ENCODE results near the gene ZNF710. TPM values are rescaled to one million over a fixed set of nuclear protein-coding genes. Genes with fewer than 3 reads are reported as not detected.
"Not testable (repeated sequence)": the region's sequence is repeated elsewhere in the genome, so short reads cannot be mapped to it uniquely, and the experiment has no call there.

ZNF710 gene
- total RNA-seq, 1 donor from 2014 or later = 24.2 TPM

DNA sequence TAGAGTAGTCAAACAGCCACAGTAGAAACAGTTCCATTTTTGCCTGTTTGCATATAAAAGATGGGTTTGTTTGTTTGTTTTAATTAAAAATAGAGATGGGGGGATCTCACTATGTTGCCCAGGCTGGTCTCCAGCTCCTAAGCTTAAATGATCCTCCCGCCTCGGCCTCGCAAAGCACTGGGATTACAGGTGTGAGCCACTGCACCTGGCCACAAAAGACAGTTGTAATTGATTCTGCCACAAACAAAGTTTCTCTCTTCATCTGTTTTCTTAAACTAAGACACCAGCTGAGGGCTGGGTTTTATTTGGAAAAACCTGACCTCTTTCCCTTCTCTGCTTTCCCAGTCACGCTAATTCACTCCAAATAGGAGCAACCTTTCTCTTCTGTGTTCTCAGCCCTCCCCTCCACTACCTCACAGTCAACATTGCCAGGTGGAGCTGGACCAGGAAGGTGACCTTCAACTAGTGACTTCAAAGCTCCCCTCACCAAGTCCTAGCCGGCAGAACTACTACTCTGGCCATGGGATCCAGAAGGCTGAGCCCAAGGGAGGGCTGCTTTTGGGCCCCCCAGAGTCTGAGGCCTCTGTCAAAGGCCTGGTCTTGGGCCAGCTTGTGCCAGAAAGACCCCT is 102.7 kb downstream of the ZNF710 start:
- TF ChIP-seq, protein P1, sequence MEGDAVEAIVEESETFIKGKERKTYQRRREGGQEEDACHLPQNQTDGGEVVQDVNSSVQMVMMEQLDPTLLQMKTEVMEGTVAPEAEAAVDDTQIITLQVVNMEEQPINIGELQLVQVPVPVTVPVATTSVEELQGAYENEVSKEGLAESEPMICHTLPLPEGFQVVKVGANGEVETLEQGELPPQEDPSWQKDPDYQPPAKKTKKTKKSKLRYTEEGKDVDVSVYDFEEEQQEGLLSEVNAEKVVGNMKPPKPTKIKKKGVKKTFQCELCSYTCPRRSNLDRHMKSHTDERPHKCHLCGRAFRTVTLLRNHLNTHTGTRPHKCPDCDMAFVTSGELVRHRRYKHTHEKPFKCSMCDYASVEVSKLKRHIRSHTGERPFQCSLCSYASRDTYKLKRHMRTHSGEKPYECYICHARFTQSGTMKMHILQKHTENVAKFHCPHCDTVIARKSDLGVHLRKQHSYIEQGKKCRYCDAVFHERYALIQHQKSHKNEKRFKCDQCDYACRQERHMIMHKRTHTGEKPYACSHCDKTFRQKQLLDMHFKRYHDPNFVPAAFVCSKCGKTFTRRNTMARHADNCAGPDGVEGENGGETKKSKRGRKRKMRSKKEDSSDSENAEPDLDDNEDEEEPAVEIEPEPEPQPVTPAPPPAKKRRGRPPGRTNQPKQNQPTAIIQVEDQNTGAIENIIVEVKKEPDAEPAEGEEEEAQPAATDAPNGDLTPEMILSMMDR (IDR thresholded peaks at IDR 0.05) = no peak
- H3K27ac Mint-ChIP-seq (ENCODE audit: unreplicated experiment) = no peak overlapping the region
- peak overlapping the region; percentile 32 for H3K4me3 Mint-ChIP-seq (ENCODE audit: unreplicated experiment)
- H3K36me3 Mint-ChIP-seq (ENCODE audit: unreplicated experiment) = no peaks in the 10 kb centered on the region
- H3K9me3 Mint-ChIP-seq (ENCODE audit: unreplicated experiment) = no peaks in the 10 kb centered on the region
- H3K4me1 Mint-ChIP-seq (ENCODE audit: unreplicated experiment) = peaks cover 48% of the 10 kb centered on the region
- no peaks in the 10 kb centered on the region for H3K27me3 Mint-ChIP-seq (ENCODE audit: unreplicated experiment)
- DNase-seq (ENCODE audit: extremely low spot score, unreplicated experiment) = no peak

DNA sequence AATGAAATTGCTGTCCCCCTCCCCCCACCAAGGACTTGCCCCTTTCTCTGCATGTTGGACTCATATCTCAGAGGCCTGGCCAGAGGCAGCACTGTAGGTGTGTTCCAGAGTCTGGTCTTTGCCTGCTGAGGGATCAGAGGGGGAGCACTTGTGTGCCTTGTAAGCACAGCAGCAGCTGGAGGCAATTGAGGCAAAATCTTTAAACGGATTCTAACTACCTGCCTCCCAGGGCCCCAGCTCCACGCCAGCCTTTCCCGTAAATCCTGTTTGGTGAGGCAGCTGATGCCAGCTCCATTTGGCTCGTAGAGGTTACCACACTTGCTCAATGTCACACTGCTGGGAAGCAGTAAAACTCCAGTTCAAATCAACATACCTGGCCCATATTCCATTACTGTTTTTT is 103.4 kb downstream of the ZNF710 start:
- TF ChIP-seq, protein P1 (IDR thresholded peaks at IDR 0.05) = no peak
- Mint-ChIP-seq H3K36me3 (ENCODE audit: unreplicated experiment) (no peaks in the 10 kb centered on the region), H3K27me3 (ENCODE audit: unreplicated experiment) (no peaks in the 10 kb centered on the region), H3K9me3 (ENCODE audit: unreplicated experiment) (no peaks in the 10 kb centered on the region), H3K4me3 (ENCODE audit: unreplicated experiment) (no peak overlapping the region), H3K4me1 (ENCODE audit: unreplicated experiment) (peaks cover 41% of the 10 kb centered on the region), H3K27ac (ENCODE audit: unreplicated experiment) (no peak overlapping the region)
- DNase-seq (ENCODE audit: extremely low spot score, unreplicated experiment) = no peak

DNA sequence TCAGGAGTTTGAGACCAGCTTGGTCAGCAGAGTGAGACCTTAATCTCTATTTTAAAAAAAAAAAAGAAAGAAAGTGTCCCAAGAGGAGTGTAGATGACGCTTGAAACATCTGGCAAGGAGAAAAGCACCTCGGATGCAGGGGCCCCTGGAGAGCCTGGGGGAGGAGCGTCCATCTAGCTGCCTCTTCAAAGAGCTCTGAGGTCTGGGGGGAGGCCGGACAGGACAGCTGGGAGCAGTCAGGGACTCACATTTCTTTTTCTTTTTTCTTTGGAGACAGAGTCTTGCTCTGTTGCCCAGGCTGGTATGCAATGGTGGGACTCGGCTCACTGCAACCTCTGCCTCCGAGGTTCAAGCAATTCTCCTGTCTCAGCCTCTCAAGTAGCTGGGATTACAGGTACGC is 104.4 kb downstream of the ZNF710 start:
- DNase-seq (ENCODE audit: extremely low spot score, unreplicated experiment) = no peak
- peaks cover 31% of the 10 kb centered on the region for H3K4me1 Mint-ChIP-seq (ENCODE audit: unreplicated experiment)

DNA sequence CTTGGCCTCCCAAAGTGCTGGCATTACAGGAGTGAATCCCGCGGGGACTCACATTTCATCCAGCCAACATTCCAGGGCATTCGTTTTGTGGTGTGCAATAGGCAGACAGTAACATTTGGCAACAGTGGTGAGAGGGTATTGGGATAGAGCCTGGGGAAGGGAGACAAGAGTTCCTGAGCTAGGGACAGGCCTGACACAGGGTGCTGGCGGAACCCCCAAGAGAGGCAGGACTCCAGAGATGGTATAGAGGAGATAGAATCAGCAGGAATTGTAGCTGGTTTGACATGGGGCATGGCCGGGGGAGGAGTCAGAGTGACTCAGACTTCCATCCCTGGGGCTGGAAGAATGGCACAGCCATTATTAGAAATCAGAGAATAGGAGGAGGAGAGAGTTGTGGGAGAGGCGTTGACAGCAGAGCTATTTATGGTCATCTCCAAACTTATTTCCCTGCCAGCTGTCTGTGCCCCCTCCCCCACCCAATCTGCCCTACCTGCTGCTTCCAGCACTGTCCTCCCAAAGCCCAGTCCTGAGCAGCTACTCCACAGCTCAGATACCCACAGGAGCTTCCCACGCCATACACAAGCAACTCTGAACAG is 105.5 kb downstream of the ZNF710 start:
- no peak for DNase-seq (ENCODE audit: extremely low spot score, unreplicated experiment)
- Mint-ChIP-seq H3K4me1 (ENCODE audit: unreplicated experiment) (peaks cover 20% of the 10 kb centered on the region), H3K9me3 (ENCODE audit: unreplicated experiment) (no peaks in the 10 kb centered on the region), H3K36me3 (ENCODE audit: unreplicated experiment) (no peaks in the 10 kb centered on the region), H3K27me3 (ENCODE audit: unreplicated experiment) (no peaks in the 10 kb centered on the region), H3K27ac (ENCODE audit: unreplicated experiment) (peak overlapping the region; percentile 64), H3K4me3 (ENCODE audit: unreplicated experiment) (no peak overlapping the region)
- TF ChIP-seq, protein P1 (IDR thresholded peaks at IDR 0.05) = no peak

More for the DNA sequence above, 104.4 kb downstream of the ZNF710 start:
- H3K36me3 Mint-ChIP-seq (ENCODE audit: unreplicated experiment) = no peaks in the 10 kb centered on the region
- H3K27ac Mint-ChIP-seq (ENCODE audit: unreplicated experiment) = no peak overlapping the region
- no peak overlapping the region for H3K4me3 Mint-ChIP-seq (ENCODE audit: unreplicated experiment)
- TF ChIP-seq, protein P1 (IDR thresholded peaks at IDR 0.05) = no peak
- H3K9me3 Mint-ChIP-seq (ENCODE audit: unreplicated experiment) = no peaks in the 10 kb centered on the region
- no peaks in the 10 kb centered on the region for H3K27me3 Mint-ChIP-seq (ENCODE audit: unreplicated experiment)

DNA sequence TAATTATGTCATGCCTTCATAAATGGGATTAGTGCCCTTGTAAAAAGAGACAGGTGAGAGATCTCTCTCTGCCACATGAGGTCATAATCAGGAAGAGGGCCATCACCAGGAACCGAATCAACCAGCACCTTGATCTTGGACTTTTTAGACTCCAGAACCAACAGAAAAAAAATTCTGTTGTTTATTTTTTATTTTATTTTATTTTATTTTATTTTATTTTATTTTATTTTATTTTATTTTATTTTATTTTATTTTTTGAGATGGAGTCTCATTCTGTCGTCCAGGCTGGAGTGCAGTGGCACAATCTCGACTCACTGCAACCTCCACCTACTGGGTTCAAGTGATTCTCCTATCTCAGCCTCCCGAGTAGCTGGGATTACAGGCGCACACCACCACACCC is 106.9 kb downstream of the ZNF710 start:
- H3K4me1 Mint-ChIP-seq (ENCODE audit: unreplicated experiment) = peaks cover 17% of the 10 kb centered on the region
- H3K4me3 Mint-ChIP-seq (ENCODE audit: unreplicated experiment); H3K27me3 Mint-ChIP-seq (ENCODE audit: unreplicated experiment): not testable (repeated sequence)

DNA sequence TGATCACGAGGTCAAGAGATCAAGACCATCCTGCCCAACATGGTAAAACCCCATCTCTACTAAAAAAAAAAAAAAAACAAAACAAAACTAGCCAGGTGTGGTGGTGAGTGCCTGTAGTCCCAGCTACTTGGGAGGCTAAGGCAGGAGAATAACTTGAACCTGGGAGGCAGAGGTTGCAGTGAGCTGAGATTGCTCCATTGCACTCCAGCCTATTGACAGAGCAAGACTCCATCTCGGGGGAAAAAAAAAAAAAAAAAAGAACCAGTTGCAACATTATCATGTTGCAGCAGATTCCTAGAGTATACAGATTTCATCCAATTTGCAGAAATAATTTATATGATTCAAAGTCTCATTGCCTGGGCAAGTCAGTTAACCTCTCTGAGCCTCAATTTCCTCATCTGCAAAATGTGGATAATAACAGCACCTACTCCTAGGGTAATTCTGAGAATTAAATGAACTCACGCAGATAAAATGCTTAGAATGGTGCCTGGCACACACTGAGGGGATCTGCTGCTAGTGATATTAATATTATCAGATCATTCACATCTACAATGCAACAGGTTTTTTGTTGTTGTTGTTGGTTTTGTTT is 108.1 kb downstream of the ZNF710 start:
- not testable (repeated sequence) for H3K9me3 Mint-ChIP-seq (ENCODE audit: unreplicated experiment); H3K27ac Mint-ChIP-seq (ENCODE audit: unreplicated experiment); H3K36me3 Mint-ChIP-seq (ENCODE audit: unreplicated experiment); H3K4me3 Mint-ChIP-seq (ENCODE audit: unreplicated experiment); H3K27me3 Mint-ChIP-seq (ENCODE audit: unreplicated experiment); DNase-seq (ENCODE audit: extremely low spot score, unreplicated experiment)
- peaks cover 13% of the 10 kb centered on the region for H3K4me1 Mint-ChIP-seq (ENCODE audit: unreplicated experiment)

More for the DNA sequence above, 106.9 kb downstream of the ZNF710 start:
- DNase-seq (ENCODE audit: extremely low spot score, unreplicated experiment); H3K9me3 Mint-ChIP-seq (ENCODE audit: unreplicated experiment); H3K27ac Mint-ChIP-seq (ENCODE audit: unreplicated experiment); H3K36me3 Mint-ChIP-seq (ENCODE audit: unreplicated experiment): not testable (repeated sequence)

Measured in osteocyte (in vitro differentiated cells).